GM18873 (cell line): ENCODE measurements around the gene ITIH5.
"Not testable (repeated sequence)": the region's sequence is repeated elsewhere in the genome, so short reads cannot be mapped to it uniquely, and the experiment has no call there.

Experiments
- ATAC-seq: cut with Tn5 transposase; IDR thresholded peaks from one replicate; pipeline ENCODE4 v1.9.1; 2021; ENCODE audit warnings: mild to moderate bottlenecking, moderate library complexity, moderate number of reproducible peaks; ENCODE audit not compliant: unreplicated experiment, low FRiP score

The ITIH5 gene

DNA sequence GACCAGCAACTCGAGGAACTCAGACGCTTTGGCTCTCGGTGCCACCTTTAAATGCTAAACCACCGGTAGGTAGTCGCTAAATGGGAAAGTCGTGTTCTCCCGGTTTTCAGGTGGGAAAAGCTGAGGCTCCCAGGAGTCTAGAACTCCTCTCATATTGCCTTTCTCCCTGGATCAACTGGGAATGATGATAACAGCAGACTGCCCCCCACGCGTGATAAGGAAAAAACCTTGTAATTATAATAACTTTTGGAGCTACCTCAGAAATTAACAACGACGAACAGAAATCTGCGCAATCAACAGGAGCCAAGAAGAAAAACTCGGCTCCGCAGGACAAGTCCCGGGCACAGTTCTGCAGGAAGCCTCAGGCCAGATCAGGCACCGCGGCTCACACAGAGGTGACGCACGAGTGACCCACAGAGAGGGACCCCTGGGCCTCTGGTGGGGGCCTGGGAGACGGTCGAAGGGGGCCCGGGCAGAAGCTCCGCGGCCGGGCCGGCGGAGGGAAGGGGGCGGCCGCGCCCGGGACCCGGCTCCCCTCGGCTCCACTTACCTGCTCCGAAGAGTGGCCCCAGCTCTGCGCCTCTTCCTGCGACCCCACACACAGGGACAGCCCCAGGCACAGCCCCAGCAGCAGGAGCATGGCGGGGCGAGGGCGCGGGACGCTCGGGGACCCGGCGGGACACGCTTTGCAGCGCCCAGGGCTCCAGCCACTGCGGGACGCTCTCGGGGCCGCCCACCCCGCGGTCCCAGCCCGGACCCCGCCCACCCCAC lies at the start of gene ITIH5:
ITIH5 (minus strand) TSS at position 714 of the 771 bp plus-strand sequence; CDS start at position 640, 74 bp downstream.
- ATAC-seq: no peak

DNA sequence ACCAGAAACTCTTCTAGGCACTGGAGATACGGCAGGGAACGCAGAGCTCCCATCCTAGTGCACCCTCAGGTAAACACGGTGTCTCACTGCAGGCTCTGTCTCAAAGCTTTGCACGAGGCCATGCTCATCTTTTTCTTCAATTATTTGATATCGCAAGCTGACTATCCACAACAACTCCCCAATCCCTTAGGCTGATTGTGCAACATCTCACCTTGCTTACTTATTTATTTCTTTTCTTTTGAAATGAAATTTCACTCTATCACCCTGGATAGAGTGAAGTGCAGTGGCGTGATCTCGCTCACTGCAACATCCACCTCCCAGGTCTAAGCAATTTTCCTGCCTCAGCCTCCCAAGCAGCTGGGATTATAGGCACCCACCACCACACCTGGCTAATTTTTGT lies 48.7 kb upstream of the ITIH5 start:
- ATAC-seq: no peak

DNA sequence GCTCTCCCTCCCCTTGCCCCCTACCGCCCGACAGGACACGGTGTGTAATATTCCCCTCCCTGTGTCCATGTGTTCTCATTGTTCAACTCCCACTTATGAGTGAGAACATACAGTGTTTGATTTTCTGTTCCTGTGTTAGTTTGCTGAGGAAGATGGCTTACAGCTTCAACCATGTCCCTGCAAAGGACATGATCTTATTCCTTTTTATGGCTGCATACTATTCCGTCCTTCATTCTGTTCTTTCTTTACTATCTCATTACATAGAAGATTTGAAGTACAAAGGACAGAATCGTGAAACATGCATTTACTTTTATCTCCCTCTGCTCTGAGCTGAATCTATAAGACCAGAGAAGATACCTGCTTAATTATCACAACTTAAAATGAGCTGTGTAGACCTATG lies 44.3 kb upstream of the ITIH5 start:
- ATAC-seq: not testable (repeated sequence)

DNA sequence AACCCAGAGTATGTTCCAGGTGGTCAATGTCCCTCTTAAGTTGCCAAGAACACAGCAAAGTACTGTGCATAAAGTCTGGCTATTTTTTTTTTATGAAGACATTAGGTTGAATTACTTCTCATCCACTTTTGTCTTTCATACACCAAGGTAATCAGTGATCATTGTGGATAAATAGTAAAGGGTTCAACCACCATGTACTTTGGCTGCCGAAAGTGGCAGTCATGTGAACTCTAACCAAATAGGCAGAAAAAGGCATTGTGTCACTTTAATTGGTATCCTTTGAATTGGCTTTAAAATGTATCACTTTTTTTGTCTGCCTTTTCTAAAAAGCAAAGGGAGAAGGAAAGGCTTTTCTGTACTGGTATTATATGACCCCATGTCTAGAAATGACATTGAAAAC lies 43.7 kb upstream of the ITIH5 start:
- no peak for ATAC-seq

DNA sequence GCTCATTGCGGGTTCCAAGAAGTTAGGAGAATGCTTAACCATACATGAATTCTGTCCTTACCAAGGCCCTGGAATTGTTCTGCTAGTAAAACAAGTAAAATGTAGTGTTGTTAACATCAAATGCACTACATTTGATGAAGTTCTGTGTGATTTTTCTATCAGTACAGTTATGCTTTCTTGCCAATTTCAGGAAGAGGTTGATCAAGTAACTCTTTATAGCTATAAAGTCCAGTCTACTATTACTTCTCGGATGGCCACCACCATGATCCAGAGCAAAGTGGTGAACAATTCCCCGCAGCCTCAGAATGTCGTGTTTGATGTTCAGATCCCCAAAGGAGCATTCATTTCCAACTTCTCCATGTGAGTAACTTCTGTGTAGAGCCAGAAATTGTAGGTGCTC lies 42.1 kb upstream of the ITIH5 start:
- ATAC-seq: no peak

DNA sequence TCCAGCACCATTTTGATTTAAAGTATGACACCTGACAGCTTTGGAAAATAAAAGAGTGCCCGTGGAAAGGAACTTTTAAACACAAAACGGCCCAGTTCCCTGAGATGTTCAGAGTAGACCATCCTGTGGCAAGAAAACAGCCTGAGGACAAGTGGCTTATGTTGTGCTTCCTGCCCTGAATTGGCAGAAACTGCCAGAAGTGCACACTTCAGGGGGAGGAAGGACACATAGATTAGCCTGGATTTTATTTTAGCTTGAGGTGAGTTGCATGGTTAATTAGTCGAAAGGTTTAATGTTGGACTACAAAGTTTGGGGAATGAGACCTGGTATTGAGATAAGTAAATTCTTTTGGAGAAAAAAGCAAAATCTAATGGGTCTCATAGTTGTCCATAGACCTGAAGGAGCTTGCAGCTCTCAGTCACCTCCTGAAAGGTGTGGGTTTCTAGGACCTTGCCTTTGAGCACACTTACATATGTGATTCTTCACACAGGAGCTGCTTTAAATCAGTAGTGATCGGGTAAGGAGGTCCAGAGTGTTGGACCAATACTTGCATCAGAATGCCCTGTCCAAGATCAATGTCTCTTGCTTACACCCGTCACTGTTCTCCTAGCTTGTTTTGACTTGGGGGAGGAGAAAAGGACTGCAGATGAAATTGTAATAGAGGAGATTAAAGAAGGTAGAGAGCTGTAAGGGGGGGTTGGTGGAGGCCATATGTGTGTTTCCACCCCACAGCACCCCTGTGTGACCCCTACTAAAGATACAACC lies 41.3 kb upstream of the ITIH5 start:
- no peak for ATAC-seq

DNA sequence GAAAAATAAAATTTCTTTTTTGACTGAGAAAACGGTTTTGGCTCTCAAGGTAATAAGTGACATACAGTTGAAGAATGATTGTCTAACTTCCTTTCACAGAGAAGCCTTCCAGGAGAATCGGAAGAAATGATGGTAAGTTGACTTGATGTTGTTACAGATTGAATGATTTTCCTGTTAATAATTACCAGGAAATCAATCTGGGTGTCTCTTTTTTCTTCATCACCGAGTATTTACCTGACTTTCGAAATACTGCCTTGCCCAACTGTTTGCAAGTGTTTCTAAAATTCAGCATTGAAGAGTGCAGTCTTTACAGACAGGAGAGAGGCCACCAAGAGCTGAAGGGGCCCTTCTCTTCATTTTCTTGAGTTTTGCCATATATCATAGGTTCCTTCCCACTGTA lies 40.3 kb upstream of the ITIH5 start:
- ATAC-seq: no peak

DNA sequence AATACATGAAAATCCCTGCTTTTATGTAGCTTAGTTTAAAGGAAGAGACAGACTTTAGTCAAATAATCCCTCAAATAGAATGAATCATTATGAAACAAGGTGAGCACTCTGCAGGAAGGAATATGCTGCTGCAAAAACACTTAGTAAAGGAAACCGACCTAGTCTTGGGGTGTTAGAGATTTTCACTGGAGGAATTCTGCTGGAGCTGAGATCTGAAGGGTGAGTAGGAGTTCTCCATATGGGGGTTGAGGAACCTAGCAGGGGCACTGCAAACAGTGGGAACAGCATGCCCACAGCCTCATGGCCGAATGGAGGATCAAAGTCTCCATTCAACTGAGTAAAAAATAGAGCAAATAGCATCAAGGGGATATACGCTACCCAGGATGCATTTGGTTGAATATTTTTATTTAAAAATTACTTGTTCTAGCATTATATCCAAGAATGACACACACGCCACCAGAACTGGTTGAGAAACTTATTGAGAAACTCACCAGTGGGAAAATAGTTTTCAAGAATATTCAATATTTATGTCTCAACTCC lies 39.8 kb upstream of the ITIH5 start:
- no peak for ATAC-seq

DNA sequence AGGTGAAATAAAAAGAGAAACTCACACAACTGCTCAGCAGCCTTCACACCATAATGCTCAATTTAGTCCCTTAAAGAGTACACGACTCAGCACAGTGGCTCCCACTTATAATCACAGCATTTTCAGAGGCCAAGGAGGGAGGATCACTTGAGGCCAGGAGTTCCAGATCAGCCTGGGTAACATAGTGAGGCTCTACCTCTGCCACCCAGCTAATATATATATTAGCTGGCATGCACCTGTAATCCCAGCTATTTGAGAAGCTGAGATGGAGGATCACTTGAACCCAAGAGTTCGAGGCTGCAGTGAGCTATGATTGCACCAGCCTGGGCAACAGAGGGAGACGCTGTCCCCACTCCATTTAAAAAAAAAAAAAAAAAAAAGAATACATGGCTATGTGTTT lies 38.6 kb upstream of the ITIH5 start:
- no peak for ATAC-seq

DNA sequence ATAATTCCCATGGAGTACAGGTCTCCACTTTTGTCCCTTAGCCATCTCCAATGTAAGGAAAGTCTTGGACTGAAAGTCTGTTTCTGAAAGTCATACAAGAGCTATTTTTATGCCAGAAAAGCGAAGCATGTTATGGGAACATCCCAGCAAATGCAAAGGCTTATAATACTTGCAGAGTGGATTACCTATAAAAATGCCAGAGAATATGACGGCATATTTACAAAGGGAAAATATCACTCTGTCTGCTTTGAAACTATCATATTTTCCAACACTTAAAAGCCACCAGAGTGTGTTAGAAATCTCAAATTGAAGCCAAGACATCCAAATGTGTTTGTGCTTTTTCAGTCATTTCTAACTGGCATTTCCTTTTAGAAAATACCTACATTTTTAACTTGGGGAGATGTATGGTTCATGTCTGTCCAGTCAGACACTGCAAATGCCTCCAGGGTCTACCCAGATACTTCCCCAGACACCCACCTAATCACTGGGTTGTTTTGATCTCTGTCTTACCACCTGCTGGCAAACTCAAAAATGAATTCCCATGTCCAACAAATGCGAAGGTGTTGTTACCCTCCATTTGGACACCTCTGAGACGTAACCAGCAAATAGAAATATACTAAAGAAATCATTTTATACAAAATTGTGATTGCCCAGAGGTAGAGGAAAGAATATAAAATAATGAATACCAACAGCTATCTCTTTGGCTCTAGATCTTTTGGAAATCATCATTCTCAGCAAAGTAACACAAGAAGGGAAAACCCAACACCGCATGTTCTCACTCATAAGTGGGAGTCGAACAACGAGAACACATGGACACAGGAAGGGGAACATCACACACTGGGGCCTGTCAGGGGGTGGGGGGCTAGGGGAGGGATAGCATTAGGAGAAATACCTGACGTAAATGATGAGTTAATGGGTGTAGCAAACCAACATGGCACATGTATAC lies 37.6 kb upstream of the ITIH5 start:
- no peak for ATAC-seq

DNA sequence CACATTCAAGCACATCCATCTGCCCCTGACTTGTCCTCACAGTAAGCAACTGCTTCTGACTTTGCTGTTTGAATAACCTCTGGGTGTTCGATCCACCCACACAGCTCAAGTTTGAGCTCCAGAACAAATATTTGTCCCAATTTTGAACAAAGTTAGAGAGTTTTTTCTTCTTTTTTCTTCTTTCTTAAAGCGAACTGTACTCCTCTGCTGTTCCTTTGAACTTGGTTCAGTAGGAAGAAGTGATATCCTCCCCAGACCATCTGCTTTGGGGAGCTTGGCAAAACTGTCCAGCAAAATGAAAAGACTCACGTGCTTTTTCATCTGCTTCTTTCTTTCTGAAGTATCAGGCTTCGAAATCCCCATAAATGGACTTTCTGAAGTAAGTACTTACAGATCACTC lies 36.4 kb upstream of the ITIH5 start, which contains the start of gene ITIH2:
ITIH2 (plus strand) TSS at position 177 of the 400 bp plus-strand sequence; CDS start at position 296, 119 bp downstream.
- ATAC-seq: no peak

DNA sequence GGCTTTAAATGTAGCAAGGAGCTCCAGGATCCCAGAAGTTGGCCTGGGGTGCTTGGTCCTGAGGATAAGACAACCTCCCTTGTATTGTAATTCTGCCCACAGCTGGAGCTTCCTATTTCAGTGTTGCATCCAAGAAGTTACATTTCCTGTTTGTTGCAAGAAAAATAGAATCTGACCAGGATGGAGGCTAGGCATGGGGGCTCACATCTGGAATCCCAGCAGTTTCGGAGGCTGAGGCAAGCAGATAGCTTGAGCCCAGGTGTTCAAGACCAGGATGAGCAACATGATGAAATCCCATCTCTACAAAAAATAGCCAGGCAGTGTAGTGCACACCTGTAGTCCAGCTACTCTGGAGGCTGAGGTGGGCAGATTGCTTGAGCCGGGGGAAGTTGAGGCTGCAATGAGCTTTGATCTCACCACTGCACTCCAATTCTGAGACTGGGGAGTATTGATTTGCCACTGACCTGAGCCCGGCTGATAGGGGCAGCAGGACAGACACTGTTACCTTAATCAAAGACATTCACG lies 35.6 kb upstream of the ITIH5 start:
- ATAC-seq: no peak

DNA sequence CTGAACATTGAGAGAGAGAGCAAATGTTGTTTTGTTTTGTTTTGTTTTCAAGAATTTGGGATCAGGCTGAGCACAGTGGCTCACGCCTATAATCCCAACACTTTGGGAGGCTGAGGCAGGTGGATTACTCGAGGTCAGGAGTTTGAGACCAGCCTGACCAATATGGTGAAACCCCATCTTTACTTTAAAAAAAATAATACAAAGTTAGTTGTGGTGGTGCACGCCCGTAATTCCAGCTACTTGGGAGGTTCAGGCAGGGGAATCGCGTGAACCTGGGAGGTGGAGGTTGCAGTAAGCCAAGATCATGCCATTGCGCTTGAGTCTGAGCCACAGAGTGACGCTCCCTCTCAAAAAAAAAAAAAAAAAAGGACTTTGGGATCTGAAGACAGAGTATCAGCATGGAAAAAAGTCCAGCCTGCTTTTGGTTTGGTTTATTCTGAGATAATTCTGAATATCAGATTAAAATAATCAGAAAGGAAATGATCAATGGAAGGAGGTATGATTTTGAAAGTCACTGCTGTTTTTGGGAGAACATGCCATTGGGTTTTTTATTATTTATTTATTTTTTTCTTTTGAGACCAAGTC lies 34.5 kb upstream of the ITIH5 start:
- no peak for ATAC-seq

DNA sequence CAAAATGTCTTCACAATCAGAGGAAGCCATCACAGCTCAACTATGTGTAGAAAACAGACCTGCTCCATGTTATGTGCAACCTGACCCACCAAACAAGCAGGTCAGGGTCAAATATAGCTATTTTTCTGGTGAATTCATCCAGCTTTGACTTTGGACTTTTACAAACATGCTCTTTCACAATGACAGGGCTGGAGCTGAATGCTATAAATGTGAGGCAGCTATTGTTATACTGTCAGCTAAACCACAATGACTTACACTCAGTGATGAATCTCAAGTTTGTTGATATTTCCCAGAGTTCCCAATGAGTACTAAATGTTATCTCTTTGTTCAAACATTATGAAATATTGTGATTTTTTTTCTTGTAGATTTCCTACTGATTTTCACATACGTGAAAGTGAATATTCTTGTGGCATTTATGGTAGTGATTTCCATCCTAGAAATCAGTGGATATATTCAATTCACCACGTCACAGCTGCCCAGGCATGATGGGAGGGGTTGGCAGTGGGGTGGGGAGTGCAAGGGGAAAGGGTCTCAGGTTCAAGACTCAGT lies 33.9 kb upstream of the ITIH5 start:
- no peak for ATAC-seq

DNA sequence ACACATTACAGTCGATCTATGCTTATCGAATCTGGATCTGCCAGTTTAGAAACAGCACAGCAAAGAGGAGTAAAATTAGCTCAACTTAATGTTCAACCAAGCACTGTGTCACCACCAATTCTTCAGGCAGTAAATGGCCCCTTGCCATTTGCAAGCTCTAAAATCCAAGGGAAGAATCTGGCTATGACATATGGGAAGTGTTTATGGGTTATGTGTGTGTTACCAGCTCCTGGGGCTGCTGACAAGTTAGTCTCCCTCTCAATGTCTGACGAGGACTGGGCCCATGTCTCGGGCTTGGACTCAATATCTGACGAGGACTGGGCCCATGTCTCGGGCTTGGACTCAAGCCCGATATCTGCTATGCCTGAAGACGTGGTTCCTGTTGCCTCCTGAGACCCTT lies 30.7 kb upstream of the ITIH5 start:
- no peak for ATAC-seq

DNA sequence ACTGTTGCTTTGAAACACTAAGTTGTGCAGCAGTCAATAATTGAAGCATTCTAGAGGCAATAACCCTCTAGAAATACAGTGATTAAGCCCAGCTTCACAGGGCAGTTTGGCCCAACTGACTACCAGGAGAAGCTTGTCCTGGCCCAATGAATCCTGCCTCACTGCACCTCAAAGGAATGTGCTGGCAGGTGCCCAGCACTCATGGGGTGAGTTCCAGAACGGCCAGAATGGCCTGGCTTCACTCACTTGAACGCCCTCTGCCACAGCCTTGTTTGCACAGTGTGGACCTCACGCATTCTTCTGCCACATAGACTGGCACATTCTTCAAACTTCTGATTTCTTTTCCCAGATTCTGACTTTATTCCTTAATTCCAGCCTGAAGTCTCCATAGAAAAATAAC lies 29.8 kb upstream of the ITIH5 start:
- no peak for ATAC-seq

DNA sequence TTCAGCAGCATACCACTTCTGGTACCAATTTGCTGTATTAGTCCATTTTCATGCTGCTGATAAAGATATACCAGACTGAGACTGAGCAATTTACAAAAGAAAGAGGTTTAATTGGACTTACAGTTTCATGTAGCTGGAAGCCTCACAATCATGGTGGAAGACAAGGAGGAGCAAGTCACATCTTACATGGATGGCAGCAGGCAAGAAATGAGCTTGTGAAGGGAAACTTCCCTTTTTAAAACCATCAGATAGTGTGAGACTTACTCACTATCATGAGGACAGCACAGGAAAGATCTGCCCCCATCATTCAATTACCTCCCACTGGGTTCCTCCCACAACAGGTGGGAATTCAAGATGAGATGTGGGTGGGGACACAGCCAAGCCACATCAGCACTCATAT lies 26.4 kb upstream of the ITIH5 start:
- ATAC-seq: not testable (repeated sequence)

DNA sequence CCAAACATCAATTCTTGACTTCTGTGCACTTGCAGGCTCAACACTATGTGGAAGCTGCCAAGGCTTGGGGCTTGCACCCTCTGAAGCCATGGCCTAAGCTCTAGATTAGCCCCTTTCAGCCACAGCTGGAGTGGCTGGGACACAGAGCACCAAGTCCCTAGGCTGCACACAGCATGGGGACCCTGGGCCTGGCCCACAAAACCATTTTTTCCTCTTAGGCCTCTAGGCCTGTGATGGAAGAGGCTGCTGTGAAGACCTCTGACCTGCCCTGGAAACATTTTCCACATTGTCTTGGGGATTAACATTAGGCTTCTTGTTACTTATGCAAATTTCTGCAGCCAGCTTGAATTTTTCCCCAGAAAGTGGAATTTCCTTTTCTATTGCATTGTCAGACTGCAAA lies 25.6 kb upstream of the ITIH5 start:
- not testable (repeated sequence) for ATAC-seq

DNA sequence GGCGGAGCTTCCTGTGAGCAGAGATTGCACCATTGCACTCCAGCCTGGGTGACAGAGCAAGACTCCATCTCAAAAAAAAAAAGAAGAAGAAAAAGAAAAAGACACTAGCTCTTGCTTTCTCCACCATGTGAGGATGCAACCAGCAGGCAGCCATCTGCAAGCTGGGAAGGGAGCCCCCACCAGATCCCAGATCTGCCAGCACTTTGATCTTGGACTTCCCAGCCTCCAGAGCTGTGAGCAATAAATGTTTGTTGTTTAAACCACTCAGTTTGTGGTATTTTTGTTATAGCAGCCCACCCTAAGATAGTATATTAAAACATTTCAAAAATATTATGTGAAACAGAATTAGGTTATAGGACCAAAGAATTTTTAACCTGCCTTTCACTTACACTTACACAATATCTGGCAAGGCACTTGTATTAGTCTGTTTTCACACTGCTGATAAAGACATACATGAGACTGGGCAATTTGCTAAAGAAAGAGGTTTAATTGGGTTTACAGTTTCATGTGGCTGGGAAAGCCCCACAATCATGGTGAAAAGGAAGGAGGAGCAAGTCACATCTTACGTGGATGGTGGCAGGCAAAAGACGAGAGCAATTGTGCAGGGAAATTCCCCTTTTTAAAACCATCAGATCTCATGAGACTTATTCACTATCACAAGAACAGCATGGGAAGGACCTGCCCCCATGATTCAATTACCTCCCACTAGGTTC lies 24.3 kb upstream of the ITIH5 start:
- ATAC-seq: not testable (repeated sequence)
